Vagina (tissue), 2 donors: Measurements from ENCODE around the gene PYGL. TPM values are rescaled to one million over a fixed set of nuclear protein-coding genes. Genes with fewer than 3 reads are reported as not detected.

ENCODE experiments used
- DNase-seq, 2 donors: peaks; one replicate each; pipeline ENCODE4 v3.0.0-alpha.2; 2017; ENCODE audit errors: extremely low spot score in 2 of 2
- H3K27ac ChIP-seq: fragments of 200-600 bp; sonication (generic); one replicate; pipeline ENCODE4 v1.5.1; 2019
- H3K27me3 ChIP-seq: fragments of 200-600 bp; sonication (generic); one replicate; pipeline ENCODE4 v1.5.1; 2019
- H3K36me3 ChIP-seq, 2 donors: fragments of 200-600 bp; sonication (generic); one replicate each; pipeline ENCODE4 v1.5.1; 2017 to 2019
- H3K4me1 ChIP-seq: fragments of 200-600 bp; sonication (generic); one replicate; pipeline ENCODE4 v1.5.1; 2019
- H3K4me3 ChIP-seq, 2 donors: fragments of 200-600 bp; sonication (generic); 1 replicate in 1 of 2; 2 replicates in 1 of 2; pipeline ENCODE4 v1.5.1; 2016 to 2019
- H3K9me3 ChIP-seq: fragments of 200-600 bp; sonication (generic); one replicate; pipeline ENCODE4 v1.5.1; 2019
- CTCF ChIP-seq, 3 experiments: fragments of 450-650 bp in 2 of 3; fragments of 200-600 bp in 1 of 3; sonication (generic) in 1 of 3; IDR thresholded peaks; one replicate each; pipeline ENCODE4 v1.5.1; 2017 to 2019; ENCODE audit warnings: antibody characterized with exemption in 3 of 3, mild to moderate bottlenecking in 2 of 3, moderate library complexity in 2 of 3
- POLR2A ChIP-seq, 2 donors: fragments of 450-650 bp; IDR thresholded peaks; one replicate each; pipeline ENCODE4 v1.6.1; 2017; ENCODE audit warnings: antibody characterized with exemption in 2 of 2, mild to moderate bottlenecking in 2 of 2, moderate library complexity in 2 of 2
- POLR2AphosphoS5 ChIP-seq, 2 donors: sonication (generic); formaldehyde crosslinking; IDR thresholded peaks; one replicate each; pipeline ENCODE4 v1.9.0; 2017; ENCODE audit warnings: antibody characterized with exemption in 2 of 2, mild to moderate bottlenecking in 2 of 2, low read depth in 1 of 2; ENCODE audit not compliant: insufficient read depth in 1 of 2
- intact Hi-C: fragments of 100-400 bp; cut with DNase I; formaldehyde crosslinking; loops from one replicate; pipeline ENCODE4 v1.15.1; 2023
- total RNA-seq: library from RNA; depleted of rRNA; stranded (reverse); fragments of >200 nt; gene quantifications from one replicate; pipeline ENCODE4 v1.2.3, GENCODE V29; 2016

PYGL gene
- total RNA-seq, 1 donor from 2014 or later: 84.0 TPM

- Histone ChIP-seq H3K27ac (no peak overlapping the region), H3K9me3 (no peaks in the 10 kb centered on the region), H3K36me3 (peaks cover 0 to 30% of the 10 kb centered on the region in 2 donors), H3K4me3 (no peak overlapping the region), H3K4me1 (no peaks in the 10 kb centered on the region), H3K27me3 (no peaks in the 10 kb centered on the region)
- DNase-seq: no peak
- intact Hi-C loops: no loop called here
- no peak for TF ChIP-seq POLR2AphosphoS5 (IDR thresholded peaks at IDR 0.05; ENCODE audit: insufficient read depth in 1 of 2, low read depth in 1 of 2)
- no peak for TF ChIP-seq CTCF (IDR thresholded peaks at IDR 0.05)
These were observed 8.9 kb downstream of the PYGL start for GRCh38 chr14:50935126-50936015.

- H3K27me3 ChIP-seq: no peaks in the 10 kb centered on the region
- intact Hi-C loops: no loop called here
- TF ChIP-seq CTCF (IDR thresholded peaks at IDR 0.05): no peak
- TF ChIP-seq POLR2AphosphoS5 (IDR thresholded peaks at IDR 0.05; ENCODE audit: insufficient read depth in 1 of 2, low read depth in 1 of 2): no peak
- TF ChIP-seq POLR2A (IDR thresholded peaks at IDR 0.05): no peak
- no peaks in the 10 kb centered on the region for H3K9me3 ChIP-seq
- no peak overlapping the region for H3K27ac ChIP-seq
- H3K4me1 ChIP-seq: no peaks in the 10 kb centered on the region
- DNase-seq: no peak
- H3K36me3 ChIP-seq: peaks cover 0 to 45% of the 10 kb centered on the region in 2 donors
- no peak overlapping the region for H3K4me3 ChIP-seq
These were observed 11.4 kb downstream of the PYGL start for GRCh38 chr14:50932592-50933495.

GRCh38 chr14:50932156-50932555, 12.1 kb downstream of the PYGL start:
- intact Hi-C loops: no loop called here
- Histone ChIP-seq H3K36me3 (peaks cover 0 to 45% of the 10 kb centered on the region in 2 donors), H3K27ac (no peak overlapping the region), H3K4me1 (no peaks in the 10 kb centered on the region), H3K4me3 (no peak overlapping the region), H3K9me3 (no peaks in the 10 kb centered on the region), H3K27me3 (no peaks in the 10 kb centered on the region)
- no peak for DNase-seq
- TF ChIP-seq POLR2A (IDR thresholded peaks at IDR 0.05) (no peak), POLR2AphosphoS5 (IDR thresholded peaks at IDR 0.05; ENCODE audit: insufficient read depth in 1 of 2, low read depth in 1 of 2) (no peak), CTCF (IDR thresholded peaks at IDR 0.05) (no peak)

- Histone ChIP-seq H3K9me3 (no peaks in the 10 kb centered on the region), H3K4me1 (no peaks in the 10 kb centered on the region), H3K36me3 (peaks cover 0 to 45% of the 10 kb centered on the region in 2 donors), H3K27me3 (no peaks in the 10 kb centered on the region), H3K4me3 (no peak overlapping the region), H3K27ac (no peak overlapping the region)
- no peak for DNase-seq
- TF ChIP-seq POLR2AphosphoS5 (IDR thresholded peaks at IDR 0.05; ENCODE audit: insufficient read depth in 1 of 2, low read depth in 1 of 2) (no peak), CTCF (IDR thresholded peaks at IDR 0.05) (no peak), POLR2A (IDR thresholded peaks at IDR 0.05) (no peak)
- intact Hi-C loops: no loop called here
These were observed 12.7 kb downstream of the PYGL start for GRCh38 chr14:50931559-50931958.
